ENCODE data around the gene ERN2.
"Not testable (repeated sequence)": the region's sequence is repeated elsewhere in the genome, so short reads cannot be mapped to it uniquely, and the experiment has no call there.

The ERN2 gene

DNA sequence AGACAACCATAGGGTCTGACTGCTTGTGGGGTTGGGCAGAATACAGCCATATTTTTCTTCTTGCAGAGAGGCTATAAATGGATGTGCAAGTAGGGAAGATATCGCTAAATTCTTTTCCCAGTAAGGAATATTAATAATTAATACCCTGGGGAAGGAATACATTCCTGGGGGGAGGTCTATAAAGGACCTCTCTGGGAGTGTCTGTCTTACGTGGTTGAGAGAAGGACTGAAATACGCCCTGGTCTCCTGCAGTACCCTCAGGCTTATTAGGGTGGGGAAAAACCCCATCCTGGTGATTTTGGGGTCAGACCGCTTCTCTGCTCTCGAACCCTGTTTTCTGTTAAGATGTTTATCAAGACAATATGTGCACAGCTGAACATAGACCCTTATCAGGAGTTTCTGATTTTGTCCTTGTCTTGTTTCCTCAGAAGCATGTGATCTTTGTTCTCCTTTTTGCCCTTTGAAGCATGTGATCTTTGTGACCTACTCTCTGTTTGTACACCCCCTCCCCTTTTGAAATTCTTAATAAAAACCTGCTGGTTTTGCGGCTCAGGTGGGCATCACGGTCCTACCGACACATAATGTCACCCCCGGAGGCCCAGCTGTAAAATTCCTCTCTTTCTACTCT lies 9.7 kb upstream of the ERN2 start:
- DNase-seq (ENCODE audit: low spot score) = not testable (repeated sequence)

DNA sequence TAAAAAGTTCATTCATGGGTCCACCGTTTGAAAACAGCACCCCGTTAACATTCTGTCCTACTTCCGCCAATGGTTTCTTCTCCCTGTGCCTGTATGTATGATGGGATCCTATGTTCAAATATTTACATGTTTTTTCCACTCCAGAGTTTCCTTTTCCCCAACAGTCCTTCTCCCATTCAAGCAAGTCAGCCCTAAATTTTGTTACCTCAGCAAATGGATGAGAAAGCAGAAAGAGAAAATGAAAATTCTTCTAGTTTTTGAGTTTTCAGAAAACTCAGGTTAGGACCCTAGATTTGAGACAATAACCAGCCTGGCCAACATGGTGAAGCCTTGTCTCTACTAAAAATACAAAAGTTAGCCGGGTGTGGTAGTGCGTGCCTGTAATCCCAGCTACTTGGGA lies 3.5 kb upstream of the ERN2 start:
- DNase-seq (ENCODE audit: low spot score) = no peak

- DNase-seq (ENCODE audit: low spot score) = no peak
Observed at GRCh38 chr16:23711785-23712184, 1.2 kb downstream of the ERN2 start.

DNA sequence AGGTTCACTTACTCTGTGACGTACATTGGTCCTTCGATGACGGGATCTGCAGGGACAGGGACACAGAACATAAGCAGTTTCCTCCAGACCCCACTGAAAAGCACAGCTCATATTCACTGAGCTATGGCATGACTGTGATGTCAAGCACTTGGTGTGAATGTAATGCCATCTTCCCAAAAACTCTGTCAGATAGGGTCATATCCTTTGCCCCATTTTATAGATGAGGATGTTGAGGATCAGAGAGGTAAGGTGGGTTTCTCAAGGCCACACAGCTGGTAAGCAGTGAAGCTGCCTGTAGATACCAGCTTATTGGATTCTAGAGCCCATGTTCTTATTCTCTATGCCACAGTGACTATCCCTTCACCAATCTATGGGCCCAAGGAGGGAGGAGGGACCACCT lies 2.5 kb downstream of the ERN2 start:
- no peak for DNase-seq (ENCODE audit: low spot score)

DNA sequence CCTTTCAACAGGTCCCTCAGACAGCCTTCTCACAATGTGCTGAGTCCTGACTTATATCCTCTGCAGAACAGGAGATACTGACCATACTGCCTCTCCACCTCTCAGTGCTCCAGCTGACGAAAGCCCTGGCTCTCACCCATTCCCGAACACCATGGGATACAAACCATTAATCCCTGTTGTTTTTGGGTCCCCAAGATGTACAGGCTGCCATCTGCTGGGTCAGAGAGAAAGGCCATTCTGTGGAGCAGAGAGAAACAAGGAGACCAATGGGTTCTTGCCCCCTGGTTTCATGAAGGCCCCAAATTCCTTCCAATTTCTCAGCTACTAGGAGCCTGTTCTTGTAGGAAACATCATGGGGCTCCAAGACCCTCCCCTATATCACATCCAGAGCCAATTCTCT lies 3.0 kb downstream of the ERN2 start:
- DNase-seq (ENCODE audit: low spot score) = no peak

DNA sequence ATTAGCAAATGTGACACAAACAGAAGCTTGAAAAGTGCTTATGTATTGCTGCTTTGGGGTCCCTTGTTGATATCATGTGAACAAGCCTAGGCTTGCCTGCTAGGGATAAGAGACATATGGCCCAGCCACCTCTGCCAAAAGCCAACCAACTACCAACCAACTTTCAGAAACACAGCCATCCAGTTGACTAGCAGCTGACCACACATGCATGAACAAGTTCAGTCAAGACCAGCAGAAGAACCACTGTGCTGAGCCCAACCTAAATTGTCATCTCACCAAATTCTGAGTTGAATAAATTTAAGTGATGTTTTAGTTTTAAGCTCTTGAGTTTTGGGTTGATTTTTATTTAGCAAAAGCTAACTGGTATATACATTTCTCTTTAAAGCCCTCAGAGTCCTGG lies 3.5 kb downstream of the ERN2 start:
- DNase-seq (ENCODE audit: low spot score) = no peak

DNA sequence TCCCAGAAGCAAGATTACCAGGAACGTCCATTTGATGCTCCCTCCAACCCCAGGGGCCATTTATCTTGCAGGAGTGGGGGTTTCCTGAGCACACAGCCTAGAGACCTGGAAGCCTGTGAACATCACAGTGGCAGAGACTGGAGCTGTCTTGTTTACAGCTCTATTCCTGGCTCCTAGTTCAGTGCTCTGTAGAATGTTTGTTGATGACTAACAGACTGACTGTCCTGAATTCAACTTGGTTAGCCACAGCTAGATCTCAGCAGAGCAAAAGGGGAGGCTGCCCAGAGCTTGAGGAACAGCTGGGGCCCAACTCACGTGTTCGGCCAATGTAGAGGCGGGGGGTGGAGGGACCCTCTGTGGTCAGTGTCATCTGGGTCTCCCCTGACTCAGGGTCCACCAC lies 6.6 kb downstream of the ERN2 start:
- DNase-seq (ENCODE audit: low spot score) = no peak

DNA sequence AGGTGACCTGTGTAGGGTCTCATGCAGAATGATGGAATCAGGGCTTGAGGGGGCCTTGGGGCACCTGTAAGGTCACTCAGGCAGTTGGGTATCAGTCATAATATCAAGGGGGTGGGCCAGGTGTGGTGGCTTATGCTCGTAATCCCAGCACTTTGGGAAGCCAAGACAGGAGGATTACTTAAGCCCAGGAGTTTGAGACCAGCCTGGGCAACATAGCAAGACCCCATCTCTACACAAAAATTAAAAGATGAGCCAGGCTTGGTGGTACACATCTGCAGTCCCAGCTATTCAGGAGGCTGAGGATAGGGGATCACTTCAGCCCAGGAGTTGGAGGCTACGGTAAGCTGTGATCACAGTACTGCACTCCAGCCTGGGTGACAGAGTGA lies 7.5 kb downstream of the ERN2 start:
- DNase-seq (ENCODE audit: low spot score) = no peak

DNA sequence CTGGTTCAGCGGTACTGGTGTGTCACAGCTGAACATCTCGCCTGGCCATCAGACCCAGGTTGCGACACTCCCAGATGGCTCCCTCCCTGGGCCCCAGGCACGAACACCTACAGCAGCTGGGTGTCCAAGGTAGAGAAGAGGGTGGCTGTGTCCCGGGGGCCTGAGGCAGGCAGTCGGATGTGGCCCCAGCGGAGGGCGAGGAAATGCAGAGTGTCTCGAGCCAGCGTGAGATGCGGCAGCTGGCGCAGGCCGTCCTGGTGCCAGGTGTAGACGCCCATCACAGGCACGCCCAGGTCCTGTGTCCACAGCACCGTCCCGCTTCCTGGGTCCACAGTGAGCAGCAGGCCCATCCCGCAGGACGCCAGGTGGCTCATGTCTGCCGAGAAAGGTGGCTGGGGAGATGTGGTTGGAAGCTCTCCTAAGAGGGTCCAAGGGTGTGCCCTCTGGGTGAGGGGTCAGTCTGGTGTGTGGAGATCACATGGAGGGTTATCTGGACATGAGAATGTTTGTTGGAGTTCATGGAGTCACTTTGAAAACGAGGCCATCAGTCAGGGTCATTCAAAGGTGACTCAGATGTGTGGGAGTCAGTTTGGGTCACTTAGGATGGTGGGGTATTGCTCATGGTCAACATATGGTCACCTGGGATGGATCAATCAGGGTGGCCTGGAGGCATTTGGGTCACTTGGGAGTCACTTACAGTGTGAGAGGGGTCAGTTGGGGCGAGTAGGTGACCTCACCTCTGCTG lies 8.1 kb downstream of the ERN2 start:
- no peak for DNase-seq (ENCODE audit: low spot score)

DNA sequence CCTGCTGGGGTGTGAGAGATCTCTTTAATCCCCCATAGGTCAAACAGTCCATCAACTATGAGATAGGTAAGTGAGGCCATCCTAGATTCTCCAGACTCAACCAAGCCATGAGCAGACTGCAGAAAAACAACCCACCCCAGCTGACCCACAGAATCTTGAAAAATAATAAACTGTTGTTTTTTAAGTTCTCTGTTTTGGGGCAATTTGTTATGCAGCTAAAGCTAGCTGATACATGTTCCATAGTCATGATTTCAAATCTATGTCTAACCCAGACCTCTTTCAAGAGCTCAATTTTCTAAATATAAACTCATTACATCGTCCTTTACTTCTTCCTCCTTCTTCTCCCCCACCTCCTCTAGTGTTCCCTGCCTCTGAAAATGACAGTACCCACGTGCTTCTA lies 10.1 kb downstream of the ERN2 start:
- no peak for DNase-seq (ENCODE audit: low spot score)

DNA sequence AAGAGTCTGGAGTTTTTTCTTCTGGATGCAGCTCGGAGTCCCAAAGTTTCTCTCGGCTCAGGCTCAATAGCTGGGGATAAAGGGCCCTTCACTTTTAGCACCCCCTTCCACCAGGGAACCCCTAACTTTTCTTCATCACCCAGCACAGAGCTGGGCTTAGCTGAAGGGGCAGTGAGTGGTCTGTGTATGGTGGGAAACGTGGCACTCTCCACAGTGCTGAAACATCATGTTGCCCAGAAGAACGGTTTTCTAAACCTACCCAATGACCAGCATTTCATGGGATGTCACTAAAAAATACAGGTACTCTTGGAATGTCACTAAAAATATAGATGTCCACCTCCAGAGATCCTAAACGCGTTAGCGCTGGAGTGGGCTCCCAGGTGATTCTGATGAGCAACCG lies 12.0 kb downstream of the ERN2 start:
- DNase-seq (ENCODE audit: low spot score) = no peak

- no peak for DNase-seq (ENCODE audit: low spot score)
Observed at GRCh38 chr16:23700509-23700908, 12.5 kb downstream of the ERN2 start.

DNA sequence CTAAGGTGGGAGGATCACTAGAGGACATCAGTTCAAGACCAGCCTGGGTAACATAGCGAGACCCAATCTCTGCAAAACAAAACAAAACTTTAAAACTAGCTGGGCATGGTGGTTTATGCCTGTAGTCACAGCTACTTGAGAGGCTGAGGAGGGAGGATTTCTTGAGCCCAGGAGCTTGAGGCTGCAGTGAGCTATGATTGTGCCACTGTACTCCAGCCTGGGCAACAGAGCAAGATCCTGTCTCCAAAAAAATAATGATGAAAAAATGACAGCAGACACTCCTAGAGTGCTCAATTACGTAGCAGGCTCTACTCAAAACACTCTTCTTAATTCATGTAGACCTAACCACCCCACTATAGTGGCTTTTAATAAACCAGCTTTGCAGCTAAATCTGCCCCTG lies 12.9 kb downstream of the ERN2 start:
- no peak for DNase-seq (ENCODE audit: low spot score)

DNA sequence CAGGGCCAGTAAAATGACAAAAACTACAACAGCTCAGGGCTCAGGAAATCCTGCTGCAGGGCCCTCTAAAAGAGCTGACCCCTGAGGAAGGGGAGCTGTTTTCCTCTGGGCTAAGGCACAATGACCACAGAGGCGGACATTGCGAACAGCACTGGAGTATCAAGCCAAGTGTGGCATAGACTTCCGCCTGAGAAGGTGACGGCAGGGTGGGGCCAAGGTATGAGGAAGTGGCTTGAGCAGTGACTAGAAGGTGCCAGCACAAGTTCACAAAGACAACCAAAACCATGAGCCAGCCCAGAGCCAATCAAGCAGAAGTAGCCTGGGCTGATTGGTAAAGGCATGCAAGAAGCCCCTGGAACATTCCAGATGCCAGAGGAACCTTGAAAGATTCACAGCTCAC lies 13.9 kb downstream of the ERN2 start:
- DNase-seq (ENCODE audit: low spot score) = peak; percentile 63

- no peak for DNase-seq (ENCODE audit: low spot score)
Observed at GRCh38 chr16:23695756-23696155, 17.3 kb downstream of the ERN2 start.

- DNase-seq (ENCODE audit: low spot score) = peak; percentile 55
Observed at GRCh38 chr16:23694644-23695373, 18.2 kb downstream of the ERN2 start.

DNA sequence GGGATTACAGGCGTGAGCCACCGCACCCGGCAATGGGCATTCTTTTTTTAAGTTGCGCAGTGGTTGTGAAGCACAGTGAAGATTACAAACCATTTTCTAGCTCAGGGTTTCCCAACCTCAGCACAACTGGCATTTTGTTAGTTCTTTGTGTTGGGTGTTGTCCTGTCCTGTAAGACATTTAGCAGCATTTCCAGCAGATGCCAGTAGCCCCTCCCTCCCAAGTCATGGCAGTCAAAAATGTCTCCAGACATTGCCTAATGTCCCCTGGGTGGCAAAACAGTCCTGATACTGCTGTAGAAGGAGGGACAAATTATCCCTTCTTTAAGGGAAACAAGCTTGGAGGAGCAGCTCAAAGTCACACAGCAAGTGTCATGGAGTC lies 18.8 kb downstream of the ERN2 start:
- DNase-seq (ENCODE audit: low spot score) = no peak

DNA sequence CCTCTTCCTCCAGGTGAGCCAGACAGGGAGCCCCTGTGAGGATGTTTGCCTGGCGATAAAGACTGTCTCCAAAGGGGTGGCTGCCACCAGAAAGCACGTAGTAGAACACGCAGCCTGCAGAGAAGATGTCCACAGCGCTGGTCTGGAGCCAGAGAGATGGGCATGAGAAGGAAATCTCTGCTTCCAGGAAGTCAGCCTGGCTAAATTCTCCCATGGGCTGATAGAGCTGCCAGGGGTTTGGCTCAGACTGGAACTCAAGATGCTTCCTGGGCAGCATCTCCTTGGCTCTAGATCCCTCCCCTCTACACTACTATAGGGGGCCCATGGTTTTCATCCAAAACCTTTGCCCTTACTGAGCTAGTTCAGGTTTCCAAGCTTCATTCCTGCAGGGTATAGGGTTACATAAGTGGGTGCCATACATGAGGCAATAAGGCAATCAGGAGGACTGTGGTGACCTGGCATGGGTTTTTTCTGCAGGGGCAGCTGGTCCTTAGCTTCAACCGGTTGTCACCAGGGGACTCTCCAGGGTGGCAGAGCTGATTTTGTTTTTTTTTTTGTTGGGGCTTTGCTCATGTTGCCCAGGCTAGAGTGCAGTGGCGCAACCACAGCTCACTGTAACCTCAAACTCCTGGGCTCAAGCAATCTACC lies 20.7 kb downstream of the ERN2 start:
- no peak for DNase-seq (ENCODE audit: low spot score)

- peak; percentile 78 for DNase-seq (ENCODE audit: low spot score)
Observed at GRCh38 chr16:23691483-23692189, 21.4 kb downstream of the ERN2 start.

DNA sequence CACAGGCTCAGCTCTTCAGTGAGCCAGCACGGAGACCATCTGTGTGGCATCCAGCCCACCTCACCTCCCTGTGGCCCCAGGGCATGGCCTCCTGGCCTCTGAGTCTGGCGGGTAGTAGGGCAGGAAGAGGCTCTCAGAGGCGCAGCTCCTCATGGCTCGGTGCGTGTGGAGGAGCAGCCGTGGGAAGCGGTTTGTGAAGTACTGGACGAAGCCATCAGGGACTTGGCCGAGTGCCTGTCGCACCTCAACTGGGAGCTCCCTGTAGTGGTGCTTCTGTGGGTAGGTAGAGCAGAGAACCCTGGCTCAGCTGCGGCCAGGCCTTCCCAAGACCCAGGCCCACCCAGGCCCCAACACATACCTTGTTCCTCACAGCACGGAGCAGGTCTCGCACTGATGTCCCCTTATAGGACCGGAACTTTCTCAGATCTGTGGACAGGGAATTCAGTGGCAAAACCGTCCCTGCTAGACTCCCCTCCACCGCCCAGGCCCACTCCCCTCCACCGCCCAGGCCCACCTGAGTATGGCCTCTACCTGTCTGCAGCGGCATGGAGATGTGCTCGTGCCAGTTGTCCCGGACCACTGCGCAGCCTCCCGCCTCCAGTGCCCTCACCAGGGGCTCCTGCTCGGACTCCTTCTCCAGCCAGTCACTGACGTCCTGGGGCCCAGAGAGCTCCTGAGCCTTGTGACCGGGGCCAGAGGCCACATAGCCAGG lies 22.1 kb downstream of the ERN2 start:
- no peak for DNase-seq (ENCODE audit: low spot score)

DNA sequence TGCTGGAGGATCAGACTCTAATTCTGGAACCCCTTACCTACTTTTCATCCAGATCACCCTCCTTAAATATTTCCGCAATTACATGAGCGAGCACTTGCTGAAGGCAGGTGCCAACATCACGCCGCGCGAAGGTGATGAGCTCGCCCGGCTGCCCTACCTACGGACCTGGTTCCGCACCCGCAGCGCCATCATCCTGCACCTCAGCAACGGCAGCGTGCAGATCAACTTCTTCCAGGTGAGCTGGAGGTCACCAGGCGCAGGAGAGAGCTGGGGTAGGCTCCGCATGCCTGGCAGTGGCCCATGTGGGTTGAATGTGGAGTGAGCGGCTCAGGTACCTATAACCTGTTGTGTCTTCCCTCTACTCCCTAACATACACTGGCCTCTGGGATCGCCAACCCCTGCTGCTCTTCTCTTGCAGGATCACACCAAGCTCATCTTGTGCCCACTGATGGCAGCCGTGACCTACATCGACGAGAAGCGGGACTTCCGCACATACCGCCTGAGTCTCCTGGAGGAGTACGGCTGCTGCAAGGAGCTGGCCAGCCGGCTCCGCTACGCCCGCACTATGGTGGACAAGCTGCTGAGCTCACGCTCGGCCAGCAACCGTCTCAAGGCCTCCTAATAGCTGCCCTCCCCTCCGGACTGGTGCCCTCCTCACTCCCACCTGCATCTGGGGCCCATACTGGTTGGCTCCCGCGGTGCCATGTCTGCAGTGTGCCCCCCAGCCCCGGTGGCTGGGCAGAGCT lies 23.4 kb downstream of the ERN2 start:
- no peak for DNase-seq (ENCODE audit: low spot score)

Data from kidney tubule cell (primary cell).